ENCODE results near the gene SAMD7.

SAMD7 gene

DNA sequence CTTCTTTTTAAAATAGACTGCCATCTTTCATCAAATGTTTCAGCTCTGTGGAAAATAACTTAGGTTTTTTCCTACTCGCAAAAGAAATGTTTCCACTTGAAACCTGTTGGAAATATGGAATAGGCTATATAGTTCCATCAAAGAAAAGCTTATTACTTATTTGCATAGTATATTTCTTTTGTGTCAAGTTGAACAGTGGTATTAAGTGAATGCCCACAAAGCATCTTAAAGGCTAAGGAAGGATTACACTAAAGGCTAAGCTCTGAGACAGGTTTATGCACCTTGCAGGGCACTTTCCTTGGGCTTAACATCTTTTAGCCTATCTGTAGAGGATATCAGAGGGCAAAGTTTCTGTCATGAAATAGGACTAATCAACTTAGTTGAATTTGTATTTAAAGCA lies at the start of gene SAMD7:
TSS of gene SAMD7 (plus strand) at position 301 of the 400 bp plus-strand sequence. CDS start 7,927 bp downstream, outside the sequence.
- DNase-seq, result no peak

DNA sequence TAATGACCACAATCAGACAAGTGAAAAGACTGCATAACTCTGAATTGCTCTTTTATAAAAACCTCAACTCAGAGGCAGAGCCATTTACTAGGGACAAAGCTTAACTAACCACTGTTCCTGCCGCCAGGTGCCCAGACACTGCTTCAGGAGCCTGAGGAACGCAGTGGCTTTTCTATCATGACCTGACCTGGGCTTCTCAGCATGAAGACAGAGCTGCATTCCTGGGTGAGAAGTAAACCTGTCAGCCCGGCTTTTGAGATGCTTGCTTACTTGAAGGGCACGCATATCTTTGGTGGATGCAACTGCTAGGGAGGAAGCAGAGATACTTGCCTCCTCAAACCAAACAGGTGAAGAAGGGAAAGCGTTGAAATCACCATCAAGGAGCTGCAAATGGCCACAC lies 49.5 kb upstream of the SAMD7 start:
- no peak for DNase-seq

DNA sequence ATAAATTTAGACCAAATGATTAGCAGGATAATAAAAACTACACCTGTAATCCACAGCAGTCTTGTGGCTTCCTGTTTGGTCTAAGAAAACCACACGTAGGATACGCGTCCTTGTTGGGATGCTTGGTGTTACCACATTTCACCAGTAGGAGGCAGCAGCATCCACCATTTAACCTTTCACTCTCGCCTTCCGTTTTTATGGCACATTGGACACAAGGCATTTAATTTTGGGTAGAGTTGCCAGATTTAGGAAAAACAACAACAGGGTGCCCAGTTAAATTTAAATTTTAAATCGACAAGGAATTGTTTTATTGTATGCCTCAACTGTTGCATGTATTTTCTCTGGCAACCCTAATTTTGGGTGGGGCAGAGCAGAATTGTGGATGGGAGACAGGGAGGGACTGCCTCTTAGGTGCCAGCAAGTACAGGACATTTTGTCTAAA lies 47.9 kb upstream of the SAMD7 start:
- peak; percentile 70 to 78 for DNase-seq

GRCh38 chr3:169864270-169864669 lies 47.1 kb upstream of the SAMD7 start:
- no peak for DNase-seq

DNA sequence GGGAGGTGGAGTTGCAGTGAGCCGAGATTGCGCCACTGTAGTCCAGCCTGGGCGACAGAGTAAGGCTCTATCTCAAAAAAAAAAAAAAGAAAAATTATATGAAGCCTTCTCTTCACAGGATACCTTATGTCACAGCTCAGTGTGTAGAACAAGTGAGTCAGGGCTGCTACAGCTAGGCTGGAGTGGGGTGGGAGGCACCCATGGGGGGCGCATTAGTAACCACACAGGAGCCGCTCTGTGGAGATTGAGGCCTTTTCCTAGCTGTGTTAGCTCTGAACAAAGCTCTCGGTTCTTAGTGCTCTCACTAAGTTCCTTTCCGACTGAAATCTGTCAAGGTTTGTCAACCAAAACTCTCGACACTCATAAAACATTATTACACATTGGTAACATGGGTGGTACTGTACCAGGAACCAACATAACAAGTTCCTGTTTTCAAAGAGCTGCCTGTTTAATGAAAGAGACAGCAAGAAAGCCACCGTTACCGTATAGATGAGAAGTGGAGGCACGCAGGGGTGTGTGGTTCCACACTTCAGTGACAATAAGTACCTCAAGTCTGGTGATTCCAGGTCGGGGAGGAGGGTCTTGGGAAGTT lies 46.1 kb upstream of the SAMD7 start:
- no peak for DNase-seq

DNA sequence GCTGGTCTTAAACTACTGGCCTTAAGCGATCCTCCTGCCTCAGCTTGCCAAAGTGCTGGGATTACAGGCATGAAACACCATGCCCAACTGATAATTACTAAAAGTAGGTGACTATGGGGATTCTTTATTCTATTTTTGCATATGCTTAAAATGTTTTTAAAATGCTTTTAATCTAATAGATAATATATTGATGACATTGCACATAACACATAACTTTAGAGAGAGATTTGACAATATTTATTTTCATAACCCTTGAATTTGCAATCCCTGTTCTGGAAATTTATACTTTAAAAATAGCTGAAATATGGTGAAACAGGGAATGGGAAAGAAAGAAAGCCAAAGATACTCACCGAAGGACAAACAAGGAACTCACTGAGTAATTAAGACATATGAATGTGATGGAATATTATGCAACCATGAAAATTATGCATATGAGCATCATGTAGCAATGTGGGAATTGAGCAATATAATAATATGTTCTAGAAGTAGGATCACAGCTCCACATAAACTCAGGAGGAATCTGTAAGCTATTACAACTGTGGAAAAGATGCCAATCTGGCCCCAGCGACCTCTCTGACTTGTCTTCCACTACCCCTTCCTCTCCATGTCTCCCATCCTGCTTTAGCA lies 43.7 kb upstream of the SAMD7 start:
- DNase-seq, result no peak

DNA sequence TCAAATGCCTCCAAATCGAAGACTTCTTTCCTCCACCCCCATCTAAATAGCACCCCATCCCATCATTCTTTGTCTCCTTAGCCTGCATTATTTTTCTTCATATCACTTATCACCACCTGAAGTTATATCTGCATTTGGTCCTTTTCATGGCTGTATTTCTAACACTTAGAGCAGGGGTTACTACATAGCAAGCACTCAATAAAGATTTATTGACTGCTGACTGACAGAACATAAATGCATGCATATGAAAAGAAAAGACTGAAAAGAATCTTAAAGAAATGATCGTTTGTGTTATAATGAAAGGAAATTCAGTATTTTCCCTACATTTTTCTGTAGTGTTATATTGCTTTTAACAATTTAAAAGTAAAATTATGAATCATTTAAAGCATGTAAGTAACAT lies 43.0 kb upstream of the SAMD7 start:
- DNase-seq, result no peak

- DNase-seq, result no peak
Measured at GRCh38 chr3:169869484-169870220, 41.7 kb upstream of the SAMD7 start, which contains the start of gene LRRC31. TSS of gene LRRC31 (minus strand) at chr3:169869935. CDS start at chr3:169869807, 128 bp downstream.

DNA sequence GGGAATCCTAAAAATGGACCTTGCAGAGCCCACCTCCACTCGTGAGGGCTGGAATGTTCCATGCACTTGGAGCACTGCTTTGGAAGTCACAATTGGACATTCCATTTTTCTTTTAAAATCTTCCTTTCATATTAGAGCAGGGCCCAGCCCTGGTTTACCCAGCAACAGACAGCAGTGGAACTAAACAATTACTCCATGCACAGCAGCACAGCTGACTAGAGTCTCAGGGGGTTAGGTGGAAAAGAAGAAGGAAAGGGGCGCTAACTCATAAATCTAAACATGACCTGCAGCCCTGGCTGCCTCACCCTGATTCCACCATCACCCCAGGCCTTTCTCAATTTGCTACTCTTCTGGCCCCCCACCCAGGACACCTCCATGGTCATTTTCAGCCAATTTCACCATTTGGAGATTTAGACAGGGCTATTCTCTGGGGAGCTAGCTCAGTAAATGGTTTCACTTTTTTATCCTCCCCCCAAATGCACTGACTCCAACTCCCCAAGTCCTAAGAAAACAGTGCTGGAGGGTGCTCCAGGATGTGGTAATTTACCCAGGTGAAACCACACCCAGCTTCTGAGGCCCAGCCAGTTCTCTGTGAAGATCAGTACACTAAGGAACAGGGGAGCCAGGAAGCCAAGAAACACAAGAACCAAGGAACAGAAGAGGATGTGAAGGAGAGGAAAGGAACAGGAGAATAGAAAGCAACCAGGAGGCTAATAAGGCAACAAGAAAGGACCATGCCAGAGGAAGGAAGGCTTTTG lies 40.1 kb upstream of the SAMD7 start:
- no peak for DNase-seq

GRCh38 chr3:169879013-169879557 lies 32.3 kb upstream of the SAMD7 start:
- DNase-seq, result no peak

DNA sequence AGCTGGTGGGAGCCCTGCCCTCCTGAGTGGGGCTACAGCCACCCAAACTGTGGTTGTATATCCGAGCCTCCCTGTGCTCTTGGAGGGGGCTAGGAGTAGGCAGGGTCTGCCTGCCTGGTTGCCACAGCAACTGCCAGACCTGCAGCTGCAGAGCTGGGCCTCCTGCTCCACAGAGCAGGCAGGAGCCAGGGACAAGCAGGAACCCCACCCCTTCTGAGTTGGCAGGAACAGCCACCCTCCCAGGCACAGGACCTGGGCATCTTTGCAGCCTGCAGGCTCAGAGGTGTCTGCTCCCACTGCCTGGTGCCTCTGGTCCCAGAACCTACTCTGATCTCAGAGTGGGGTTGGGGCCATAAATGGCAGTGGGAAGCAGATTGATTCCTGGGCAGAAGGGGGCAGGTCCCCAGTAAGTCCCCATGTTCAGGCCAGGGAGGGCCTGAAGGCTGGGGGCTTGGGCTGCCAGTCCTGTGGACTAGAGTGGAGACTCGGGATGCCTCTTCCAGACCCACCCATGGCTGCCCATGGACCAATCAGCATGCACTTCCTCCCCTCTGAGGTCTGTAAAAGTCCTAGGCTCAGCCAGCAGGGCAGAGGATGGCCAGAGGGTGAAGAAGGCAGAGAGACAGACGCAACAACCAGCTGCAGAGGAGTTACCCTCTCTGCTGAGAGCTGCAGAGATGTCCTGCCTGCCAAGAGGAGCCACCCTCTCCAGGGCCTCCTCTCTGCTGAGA lies 31.4 kb upstream of the SAMD7 start:
- no peak for DNase-seq

- DNase-seq, result no peak
Measured at GRCh38 chr3:169880576-169881250, 30.7 kb upstream of the SAMD7 start.

- no peak for DNase-seq
Measured at GRCh38 chr3:169886671-169887070, 24.7 kb upstream of the SAMD7 start.

DNA sequence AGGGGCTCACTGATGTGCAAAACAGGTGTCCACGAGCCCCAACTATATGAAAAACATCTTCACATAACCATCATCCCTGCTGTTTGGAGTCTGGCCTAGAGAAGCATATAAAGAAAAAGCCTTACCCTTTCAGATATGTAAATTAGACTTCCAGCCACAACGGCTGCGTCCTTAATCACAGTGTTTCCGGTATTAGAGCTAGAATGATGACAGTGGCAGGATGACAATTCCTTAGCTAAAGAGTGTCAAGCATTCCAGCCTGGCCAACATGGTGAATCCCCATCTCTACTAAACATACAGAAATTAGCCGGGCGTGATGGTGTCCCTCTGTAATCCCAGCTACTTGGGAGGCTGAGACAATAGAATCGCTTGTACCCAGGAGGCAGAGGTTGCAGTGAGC lies 19.5 kb upstream of the SAMD7 start:
- DNase-seq, result no peak

DNA sequence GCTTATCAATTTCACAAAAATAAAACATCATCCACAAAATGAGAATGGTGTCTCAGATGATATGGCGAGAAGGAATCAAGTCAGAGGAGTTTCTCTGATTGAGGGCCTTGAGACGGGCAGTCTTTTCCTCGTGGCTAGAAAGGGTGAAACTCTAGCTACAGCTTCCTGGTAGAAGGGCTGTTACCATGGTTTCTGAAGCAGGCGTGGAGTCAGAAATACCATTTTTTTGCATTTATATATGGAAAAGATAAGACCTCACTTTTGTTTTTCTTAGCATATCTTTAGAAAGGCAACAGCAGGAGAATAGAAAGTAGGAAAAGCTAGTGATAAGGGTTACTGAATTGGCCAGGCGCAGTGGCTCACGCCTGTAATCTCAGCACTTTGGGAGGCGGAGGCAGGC lies 17.3 kb upstream of the SAMD7 start:
- DNase-seq, result no peak

GRCh38 chr3:169895072-169895471 lies 16.3 kb upstream of the SAMD7 start:
- no peak for DNase-seq

GRCh38 chr3:169897284-169897683 lies 14.1 kb upstream of the SAMD7 start:
- no peak for DNase-seq

DNA sequence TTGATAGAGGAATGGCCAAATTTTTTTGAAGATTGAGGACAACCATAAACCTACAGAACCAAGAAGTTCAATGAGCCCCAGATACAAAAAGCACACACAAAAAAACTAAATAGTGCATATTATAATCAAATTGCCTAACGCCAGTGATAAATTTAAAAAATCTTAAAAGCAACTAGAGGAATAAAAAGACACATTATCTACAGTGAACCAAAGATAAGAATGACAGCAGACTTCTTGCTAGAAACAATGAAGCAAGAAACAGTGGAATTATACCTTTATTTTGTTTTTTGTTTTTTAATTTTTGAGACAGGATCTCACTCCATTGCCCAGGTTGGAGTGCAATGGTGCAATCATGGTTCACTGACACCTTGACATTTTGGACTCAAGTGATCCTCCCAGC lies 9.9 kb upstream of the SAMD7 start:
- DNase-seq, result no peak

DNA sequence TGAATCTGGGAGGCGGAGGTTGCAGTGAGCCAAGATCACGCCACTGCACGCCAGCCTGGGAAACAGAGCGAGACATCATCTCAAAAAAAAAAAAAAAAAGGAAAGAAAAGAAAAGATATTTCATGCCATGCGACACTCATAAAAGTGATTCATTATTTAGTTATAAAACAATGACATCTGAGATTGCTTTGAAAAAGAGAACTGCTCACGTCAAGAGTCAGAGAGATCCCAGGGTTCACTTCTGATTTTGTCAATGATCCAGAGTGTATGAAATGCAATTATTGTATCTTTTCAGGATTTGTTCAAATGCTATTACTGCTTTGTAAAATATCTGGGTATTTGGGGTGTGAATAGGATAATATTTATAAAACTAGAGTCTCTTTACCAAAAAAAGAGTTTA lies 6.0 kb upstream of the SAMD7 start:
- no peak for DNase-seq

- DNase-seq, result no peak
Measured at GRCh38 chr3:169907476-169907875, 3.9 kb upstream of the SAMD7 start.

GRCh38 chr3:169907944-169908343 lies 3.4 kb upstream of the SAMD7 start:
- DNase-seq, result no peak

DNA sequence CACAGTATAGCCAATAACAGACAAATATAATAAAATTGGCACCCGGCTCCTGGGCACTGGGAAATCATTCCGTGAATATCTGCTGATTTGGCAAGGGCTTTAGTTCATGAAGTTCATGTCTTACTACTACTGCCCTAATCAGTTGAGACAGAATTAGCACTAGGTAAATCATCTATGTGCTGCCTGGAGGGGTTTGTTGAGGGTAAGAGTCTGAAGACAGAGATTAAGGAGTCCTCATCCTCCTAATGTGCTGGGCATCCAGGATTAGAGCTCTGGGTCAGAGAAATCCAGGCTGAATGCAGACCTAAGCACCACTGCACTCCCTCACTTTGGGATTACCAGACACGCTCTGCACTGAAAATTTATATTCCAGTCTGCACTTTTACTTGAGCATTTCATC lies 2.0 kb downstream of the SAMD7 start:
- DNase-seq, result no peak
